GM12875 (cell line): ENCODE results near the gene MBNL2.

Experiments
- H3K4me3 ChIP-seq: one replicate; pipeline ENCODE4 v1.5.1; 2011; ENCODE audit warnings: low read depth, low read length, control low read depth
- TF ChIP-seq, protein P1 (sequence below): IDR thresholded peaks from 2 replicates; pipeline ENCODE4 v1.5.1; 2011; ENCODE audit warnings: low read depth, mild to moderate bottlenecking, control low read depth, inconsistent platforms, low read length, moderate library complexity, borderline replicate concordance; ENCODE audit not compliant: insufficient read depth

The MBNL2 gene

DNA sequence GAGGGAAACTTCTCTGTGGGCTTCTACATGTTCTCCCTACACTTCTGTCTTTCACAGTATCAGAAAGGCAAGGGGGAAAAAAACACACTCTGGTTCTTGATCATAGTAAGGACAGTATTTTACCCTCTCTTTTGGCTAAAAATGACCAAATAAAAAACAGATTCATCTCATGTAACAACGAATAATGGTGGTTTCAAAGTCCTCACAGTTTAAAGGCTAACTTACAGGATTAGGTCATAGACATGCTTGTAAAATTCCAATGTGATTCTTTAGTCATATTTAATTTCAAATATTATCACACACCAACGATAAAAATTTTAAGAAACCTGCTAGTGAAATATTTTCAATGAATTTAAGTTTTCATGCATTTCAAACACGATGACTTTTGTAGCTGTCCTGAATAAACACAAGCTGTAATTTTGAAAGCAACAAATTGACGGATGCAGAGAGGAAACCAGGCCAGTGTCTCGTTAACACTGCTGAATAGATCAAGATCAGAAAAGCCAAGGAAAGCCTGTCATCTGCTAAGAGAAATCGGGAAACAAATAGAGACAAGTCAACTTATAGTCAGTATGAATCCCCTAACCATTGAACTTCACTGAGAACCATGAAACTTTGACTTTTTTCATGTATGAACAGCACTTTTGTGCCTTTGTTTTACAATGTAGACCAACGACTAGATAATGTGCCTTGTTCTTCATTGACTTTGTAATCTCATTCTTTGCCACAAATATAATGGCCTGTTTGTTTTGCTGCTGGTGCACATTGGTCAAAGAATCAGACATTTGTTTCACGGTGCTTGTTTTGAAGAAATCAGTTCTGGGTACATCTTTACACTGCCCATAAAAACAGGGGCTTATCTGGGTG lies 22.0 kb downstream of the MBNL2 start:
- no peak overlapping the region for H3K4me3 ChIP-seq
- TF ChIP-seq, protein P1, sequence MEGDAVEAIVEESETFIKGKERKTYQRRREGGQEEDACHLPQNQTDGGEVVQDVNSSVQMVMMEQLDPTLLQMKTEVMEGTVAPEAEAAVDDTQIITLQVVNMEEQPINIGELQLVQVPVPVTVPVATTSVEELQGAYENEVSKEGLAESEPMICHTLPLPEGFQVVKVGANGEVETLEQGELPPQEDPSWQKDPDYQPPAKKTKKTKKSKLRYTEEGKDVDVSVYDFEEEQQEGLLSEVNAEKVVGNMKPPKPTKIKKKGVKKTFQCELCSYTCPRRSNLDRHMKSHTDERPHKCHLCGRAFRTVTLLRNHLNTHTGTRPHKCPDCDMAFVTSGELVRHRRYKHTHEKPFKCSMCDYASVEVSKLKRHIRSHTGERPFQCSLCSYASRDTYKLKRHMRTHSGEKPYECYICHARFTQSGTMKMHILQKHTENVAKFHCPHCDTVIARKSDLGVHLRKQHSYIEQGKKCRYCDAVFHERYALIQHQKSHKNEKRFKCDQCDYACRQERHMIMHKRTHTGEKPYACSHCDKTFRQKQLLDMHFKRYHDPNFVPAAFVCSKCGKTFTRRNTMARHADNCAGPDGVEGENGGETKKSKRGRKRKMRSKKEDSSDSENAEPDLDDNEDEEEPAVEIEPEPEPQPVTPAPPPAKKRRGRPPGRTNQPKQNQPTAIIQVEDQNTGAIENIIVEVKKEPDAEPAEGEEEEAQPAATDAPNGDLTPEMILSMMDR, result no peak

DNA sequence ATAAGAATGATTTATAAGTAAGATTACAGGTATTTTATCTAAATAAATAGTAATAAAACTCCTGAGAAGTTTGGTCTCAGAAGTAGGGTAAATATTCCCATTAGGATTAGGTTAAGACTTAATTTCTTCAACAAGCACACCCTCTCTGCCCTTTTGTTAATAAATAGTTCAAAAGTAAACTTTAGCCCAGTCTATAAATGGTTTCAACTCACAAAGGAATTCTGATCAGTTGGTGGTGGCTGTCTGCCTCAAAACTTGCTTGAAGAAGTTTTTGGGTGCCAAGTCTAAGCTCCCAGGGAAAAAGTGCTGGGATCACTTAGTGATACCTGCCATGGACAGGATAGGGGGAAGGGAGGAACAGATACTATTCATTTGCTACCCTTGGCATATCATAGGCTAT lies 22.9 kb downstream of the MBNL2 start:
- TF ChIP-seq, protein P1, result no peak
- no peak overlapping the region for H3K4me3 ChIP-seq

GRCh38 chr13:97246596-97247158 lies 24.5 kb downstream of the MBNL2 start:
- H3K4me3 ChIP-seq, result no peak overlapping the region
- TF ChIP-seq, protein P1, result no peak

- TF ChIP-seq, protein P1, result no peak
- no peak overlapping the region for H3K4me3 ChIP-seq
These were observed 26.1 kb downstream of the MBNL2 start for GRCh38 chr13:97248243-97248642.

DNA sequence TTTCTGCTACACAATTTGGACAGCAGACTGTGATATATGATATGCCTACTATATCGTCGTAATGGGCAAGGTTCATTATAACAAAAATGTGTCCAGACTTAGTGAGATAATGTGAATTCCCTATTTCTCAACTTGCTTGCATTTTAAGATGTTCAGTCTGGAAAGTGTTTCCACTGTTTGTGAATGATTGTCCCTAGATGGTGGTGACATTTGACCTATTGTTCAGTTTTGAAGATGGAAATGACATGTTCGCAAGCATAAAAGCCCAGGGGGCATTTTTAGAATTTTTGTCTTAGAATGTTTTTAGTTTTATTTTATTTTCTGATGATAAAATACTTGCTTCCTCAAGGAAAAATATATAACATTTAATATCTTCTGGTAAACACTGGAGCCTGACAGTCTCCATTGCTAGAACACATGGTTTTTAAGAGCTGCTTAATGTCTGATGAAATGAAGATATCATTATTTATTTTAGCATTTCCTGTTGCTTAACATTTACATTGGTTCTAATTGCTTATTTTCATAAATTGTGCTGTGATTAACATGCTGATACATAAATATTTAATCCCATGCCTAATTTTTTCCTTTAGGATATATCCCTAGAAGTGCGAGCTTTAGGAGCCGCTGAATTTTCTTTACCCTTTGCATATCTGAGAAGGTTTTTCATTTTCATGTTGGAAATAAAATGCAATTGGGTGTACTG lies 27.1 kb downstream of the MBNL2 start:
- no peak overlapping the region for H3K4me3 ChIP-seq
- TF ChIP-seq, protein P1, result no peak

DNA sequence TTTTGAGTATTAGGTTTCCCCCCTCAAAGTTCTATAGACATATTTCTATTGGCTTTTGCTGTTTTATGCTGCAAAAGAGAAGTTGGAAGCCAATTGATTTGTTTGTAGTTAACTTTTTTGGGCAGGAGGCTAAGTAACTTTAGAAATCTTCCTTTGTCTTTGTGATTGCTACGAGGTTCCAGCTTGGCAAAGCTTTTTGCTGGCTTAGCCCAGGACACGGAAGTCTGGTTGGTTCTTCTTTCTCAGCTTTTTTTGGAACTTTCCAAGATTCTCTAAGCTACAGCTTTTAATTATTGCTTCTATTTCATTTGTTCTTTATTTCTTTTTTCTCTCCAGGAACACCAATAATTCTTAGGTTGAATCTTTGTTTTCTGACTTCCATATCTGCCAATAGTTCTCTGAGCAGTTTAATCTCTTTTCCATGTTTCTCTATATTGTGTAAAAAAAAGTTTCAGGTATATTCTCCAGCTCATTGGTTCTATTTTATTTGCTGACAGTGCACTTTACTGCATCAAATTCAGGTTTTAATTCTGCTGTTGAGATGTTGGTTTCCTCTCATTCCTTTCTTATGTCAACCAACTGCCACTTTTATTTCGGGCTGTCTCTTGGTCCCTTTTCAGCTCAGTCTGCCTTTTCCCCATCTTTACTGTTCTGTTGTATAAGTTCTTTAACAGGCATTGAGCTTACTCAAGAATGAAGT lies 27.8 kb downstream of the MBNL2 start:
- TF ChIP-seq, protein P1, result no peak
- no peak overlapping the region for H3K4me3 ChIP-seq
